ENCODE data around the gene ELMO1.

ELMO1 gene

GRCh38 chr7:37129035-37129425, 319.6 kb downstream of the ELMO1 start:
- no peak for DNase-seq (ENCODE audit: low read depth in 2 of 2)

DNA sequence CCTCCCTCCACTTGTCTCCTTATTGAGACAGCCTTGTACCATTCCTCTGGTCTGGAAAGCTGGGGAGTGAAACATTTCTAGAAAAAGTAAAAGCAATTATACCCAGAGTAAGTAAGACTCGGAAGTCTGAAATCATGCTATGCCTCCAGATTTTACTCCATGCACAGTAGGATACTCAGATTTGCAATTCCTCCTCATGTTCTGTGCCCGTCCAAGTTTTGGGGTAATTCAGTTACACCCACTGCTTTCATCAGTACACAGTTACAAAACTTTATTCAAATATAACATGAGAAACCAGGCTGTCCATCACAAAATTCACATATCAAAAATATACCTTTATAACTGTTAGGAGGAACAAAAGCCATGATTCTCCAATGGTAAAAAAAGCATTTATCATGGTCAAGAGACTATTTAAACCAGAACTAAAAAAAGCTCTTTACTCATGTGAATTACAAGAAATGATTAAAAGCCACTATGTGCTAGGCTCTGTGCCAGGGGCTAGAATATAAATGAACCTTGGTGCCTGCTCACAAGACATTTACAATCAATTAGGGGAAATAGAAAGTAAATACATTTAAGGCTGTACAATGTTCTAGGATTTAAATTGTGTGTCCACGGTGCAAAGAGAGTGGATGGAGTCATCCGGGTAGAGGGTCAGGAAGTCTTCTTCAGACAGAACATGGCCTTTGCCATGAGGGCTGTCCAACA, 320.2 kb downstream of the ELMO1 start:
- no peak for DNase-seq (ENCODE audit: low read depth in 2 of 2)

- no peak for DNase-seq (ENCODE audit: low read depth in 2 of 2)
These were observed 329.3 kb downstream of the ELMO1 start for GRCh38 chr7:37119296-37119860.

DNA sequence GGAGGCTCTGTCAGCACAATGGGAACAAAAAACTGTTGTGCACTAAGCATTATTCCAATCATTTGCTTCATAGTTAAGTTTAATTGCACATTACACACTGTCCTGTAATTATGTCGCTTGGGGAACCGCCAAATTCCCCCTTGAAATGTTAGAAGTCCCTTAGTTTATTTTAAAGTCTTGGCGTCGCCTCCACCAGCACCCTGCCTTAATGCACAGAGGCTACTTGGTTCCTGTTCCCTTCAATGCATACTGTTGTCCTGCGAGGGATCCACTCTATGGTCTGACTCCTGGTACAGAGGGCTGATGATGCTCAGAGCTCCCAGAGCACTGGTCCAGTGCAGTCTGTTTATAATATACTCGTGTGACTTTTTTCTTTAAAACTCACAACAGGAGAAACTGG, 330.7 kb downstream of the ELMO1 start:
- no peak for DNase-seq (ENCODE audit: low read depth in 2 of 2)

- DNase-seq (ENCODE audit: low read depth in 2 of 2): no peak
These were observed 331.4 kb downstream of the ELMO1 start for GRCh38 chr7:37117292-37117691.

DNA sequence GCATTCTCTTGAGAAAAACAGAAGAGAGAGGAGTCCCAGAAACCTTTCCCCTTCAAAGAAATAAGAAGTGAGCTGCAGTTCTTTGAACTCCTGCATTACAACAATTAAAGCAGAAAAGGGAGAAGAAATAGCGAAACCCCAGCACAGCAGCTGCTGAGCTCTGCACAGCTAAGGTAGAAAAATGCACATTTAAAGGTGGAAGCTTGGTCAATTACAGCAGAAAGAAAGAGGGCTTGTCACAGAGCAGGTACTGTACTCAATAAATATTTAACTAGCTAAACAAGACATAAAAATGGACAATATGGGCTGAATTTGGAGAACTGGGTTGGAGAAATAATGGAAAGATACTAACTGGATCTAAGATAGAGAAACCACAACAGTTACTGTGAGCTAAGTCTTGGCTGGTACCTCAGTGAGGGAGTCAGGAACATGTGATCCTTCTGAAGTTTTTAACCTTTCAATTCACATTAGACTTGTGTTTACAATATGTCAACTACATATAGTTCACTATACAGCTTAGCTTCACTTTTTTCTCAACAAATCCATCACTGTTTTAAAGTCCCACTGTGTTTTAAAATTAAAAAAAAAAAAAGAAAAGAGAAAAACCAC, 332.5 kb downstream of the ELMO1 start:
- DNase-seq (ENCODE audit: low read depth in 2 of 2): no peak

DNA sequence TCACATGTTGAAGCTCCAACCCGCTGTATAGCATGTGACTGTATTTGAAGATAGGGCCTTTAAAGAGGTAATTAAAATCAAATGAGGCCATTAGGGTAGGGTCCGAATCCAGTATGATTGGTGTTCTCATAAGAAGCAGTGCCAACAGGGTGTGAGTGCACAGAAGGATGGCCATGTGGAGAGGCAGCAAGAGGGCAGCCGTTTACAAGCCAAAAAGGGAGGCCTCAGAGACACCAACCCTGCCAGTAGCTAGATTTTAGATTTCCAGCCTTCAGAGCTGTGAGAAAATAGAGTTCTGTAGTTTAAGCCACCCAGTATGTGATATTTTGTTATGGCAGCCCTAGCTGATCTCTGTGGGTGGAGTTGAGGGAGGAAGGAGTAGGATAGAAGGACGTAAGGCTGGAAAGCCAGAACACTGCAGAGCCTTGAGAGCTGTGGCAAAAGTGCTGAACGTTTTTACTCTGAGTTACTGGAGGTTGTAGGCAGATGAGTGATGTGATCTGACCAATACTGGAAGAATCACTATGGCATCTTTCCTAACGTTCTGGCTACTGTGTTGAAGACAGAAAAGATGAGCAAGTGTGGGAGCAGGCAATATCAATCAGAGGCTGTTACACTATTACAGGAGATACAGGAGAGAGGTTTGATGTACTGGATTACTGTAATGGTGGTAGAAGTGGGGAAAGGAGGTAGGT, 334.9 kb downstream of the ELMO1 start:
- peak in 1 of 2 donors; percentile 7 for DNase-seq (ENCODE audit: low read depth in 2 of 2)

DNA sequence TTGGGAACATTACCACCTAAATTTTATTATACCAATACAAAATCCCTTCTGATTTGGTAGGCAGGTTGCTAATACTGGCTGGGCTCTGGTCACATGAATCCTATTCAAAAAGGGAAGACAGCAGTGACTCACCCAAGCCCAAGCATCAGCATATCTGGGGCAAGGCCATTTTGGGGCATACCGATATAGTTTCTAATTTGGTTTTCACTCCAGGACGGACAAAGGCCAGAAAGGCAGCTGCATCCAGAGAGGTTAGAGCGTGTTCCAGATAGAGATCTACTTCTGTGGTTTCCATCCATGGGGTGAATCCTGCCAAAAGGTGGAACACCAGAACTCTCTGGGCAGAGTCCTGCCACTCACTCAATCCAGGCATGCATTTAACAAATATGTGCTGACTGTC, 335.8 kb downstream of the ELMO1 start:
- no peak for DNase-seq (ENCODE audit: low read depth in 2 of 2)

DNA sequence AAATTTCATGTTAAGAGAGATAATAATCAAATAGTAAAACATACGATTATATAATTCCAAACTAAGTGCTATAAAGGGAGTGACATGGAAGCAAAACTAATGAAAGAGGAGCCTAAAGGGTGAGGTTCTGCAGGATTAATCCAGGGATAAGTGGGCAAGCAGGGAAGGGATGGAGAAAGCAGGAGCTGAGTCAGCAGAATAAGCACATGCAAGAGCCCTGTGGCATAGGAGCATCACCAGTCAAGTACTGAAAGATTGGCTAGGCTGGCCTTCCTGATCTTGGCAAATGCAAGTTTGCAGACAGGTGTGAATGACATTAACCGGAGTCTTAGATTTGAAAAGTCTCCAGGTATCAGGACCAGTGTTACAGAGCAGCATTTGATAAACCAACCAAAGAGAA, 336.4 kb downstream of the ELMO1 start:
- DNase-seq (ENCODE audit: low read depth in 2 of 2): no peak

GRCh38 chr7:37111459-37111858, 337.2 kb downstream of the ELMO1 start:
- no peak for DNase-seq (ENCODE audit: low read depth in 2 of 2)

DNA sequence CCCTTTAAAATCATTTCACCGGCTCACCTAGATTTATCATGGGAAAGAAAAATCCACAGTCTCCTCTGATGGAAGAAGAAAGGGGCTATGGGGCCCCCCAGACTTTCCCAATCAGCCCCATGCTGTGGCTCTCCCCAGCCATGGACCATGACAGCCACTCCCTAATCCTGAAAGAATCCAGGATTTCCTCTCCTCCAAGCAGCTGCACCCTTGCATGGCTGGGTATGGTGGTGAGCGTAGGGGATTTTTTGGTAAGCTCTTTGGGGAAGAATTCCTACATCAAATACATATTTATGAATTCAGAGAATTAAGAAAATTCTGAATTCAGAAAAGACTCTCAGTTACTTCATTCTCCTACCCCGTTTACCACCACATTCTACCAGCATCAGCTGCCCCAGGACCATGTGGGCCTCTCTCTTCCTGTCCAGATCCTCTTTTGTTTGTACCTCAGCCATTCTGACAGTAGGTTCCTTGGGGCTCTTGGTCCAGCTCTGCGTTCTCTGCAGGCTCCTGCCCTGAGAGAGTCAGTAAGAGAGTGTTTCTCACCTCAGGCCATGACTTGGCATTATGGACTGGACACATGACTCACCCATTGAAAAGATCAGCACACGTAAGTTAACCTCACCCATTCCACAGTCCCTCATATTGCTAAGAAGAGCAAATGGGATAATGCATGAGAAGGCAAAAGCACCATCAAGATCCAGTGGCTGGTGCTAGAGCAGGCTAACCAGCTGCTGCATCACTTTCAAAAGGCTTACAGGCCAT, 337.8 kb downstream of the ELMO1 start:
- DNase-seq (ENCODE audit: low read depth in 2 of 2): no peak

DNA sequence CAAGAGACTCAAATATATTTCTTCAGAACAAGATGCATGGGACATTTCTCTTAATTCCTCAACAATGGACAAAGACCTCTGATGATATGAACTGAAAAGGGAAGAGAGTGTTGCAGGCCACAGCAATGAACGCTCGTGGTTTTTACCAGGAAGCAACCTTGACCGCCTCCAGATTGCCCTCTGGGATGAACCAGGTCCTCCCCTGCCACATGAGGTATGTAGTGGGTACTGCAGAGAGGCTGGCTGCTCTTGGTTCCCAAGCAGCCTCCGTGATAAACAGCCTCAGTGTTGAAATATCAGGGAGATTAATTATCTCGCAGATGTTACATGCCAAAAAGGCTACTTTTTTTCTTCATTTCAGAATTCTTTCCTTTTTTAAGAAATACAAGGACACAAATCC, 338.8 kb downstream of the ELMO1 start:
- DNase-seq (ENCODE audit: low read depth in 2 of 2): no peak

GRCh38 chr7:37109016-37109683, 339.5 kb downstream of the ELMO1 start:
- no peak for DNase-seq (ENCODE audit: low read depth in 2 of 2)

DNA sequence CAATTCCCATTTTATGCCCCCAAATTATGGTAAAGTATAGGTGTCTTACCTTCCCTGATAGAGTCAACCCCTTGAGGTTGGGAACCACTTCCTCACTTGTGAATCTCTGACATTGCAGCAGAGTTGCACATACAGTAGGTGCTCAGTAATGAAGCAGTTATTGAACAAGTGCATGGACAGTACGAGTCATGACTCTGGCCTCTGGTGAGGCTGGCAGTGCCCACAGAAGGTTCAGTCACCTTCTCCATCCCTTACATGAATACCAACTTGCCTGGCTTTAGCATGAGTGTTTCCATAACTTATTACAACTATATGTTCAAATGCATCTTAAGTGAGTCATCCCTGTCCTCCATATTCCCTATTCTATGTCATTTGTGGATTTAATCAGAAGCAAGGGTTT, 340.0 kb downstream of the ELMO1 start:
- peak in 1 of 2 donors; percentile 2 for DNase-seq (ENCODE audit: low read depth in 2 of 2)

DNA sequence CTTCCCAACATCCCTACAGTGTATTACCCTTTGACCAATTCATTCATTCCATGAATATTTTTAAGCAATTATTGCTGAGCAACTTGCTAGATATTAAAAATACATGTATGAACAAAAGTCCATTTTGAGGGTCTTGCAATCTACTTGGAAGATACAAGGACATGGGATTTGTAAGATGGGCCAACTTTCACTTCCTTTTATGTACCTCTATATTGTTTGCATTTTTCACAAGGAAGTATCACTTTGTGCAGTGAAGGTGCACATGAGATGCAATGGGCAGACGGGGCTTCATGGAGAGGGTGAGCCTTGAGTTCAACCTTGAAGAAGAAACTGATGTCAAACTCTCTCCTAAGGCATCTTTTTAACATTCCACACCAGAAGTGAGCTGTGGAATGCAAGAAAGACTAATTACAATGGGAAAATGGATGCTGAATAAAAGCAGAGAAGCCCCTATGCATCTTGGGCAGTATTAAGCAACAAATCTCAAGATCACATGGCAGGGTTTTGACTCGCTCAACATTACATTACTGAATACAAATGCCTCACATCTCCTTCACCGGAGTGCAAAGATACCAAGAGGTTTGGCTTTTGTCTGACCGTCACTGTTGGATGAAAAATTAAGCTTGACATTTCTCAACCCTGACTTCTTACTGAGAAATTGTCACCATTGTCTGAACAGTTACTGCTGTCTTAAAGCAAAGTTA, 341.5 kb downstream of the ELMO1 start:
- DNase-seq (ENCODE audit: low read depth in 2 of 2): no peak

DNA sequence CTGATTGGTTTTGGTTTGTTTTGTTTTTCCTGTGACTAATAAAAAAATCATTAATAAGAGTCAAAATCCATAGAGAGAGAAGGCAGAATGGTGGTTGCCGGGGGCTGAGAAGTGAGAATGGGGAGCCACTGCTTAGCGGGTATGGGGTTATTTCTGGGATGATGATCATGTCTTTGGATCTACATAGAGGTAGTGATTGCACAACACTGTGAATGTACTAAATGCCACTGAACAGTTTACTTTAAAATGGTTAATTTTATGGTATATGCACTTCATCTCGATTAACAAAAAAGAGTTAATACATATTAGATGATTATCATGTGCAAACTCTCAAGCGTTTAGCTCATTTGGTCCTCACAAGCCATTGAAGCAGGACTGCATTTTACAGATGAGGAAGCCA, 342.9 kb downstream of the ELMO1 start:
- no peak for DNase-seq (ENCODE audit: low read depth in 2 of 2)

- DNase-seq (ENCODE audit: low read depth in 2 of 2): no peak
These were observed 343.7 kb downstream of the ELMO1 start for GRCh38 chr7:37104822-37105518.

DNA sequence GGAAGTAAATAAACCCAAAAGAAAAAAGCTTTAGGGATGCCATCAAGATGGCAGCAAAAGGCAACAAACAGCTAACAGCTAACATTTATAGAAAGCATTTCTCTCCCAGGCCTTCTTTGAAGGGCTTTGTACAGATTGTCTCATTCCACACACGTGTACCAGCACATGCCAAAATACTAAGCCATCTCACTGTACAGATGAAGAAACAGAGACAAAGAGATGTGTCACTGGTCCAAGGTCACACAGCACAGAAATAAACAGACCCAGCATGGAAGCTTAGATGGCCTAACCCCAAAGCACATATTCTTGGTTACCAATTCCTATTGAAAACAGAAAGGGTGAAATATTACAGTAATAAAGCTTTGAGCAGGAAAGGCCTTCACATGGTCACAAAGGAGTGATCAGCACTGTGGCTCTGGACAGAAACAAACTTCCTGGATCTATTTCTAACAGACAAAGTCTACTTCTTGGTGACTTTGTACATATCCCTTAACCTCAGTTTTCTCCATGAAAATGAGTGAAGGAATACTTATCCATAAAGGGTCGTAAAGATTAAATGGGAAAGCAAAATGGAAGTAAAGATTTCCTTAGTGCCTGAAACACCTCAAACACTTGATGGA, 346.0 kb downstream of the ELMO1 start:
- no peak for DNase-seq (ENCODE audit: low read depth in 2 of 2)

DNA sequence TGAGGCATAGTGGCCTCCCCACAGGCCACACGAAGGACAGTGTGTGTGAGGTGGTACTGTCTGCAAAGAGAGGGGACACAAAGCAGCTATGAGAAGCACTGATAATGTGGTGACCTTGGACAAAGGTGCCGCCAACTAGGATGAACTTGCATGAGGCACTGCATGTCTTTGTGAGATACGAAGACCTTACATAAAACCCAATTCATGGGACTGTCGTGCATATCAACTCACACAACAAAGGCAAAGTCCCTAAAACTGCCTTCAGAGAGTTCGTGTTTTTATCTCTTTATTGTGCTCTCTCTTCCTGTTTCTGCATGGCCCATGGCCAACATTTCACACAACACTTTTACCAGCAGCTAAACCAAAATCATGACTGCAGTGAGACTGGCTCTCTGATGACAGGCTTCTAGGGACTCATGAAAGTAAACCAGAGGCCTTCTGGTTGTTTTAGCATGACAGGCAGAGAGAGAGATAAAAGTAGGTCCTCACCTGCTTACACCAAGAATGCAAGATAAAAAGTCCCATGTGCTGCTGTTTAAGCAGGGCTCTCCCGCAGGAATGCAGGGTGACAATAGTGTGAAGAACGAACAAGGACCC, 347.8 kb downstream of the ELMO1 start:
- no peak for DNase-seq (ENCODE audit: low read depth in 2 of 2)
